Neuron (in vitro differentiated cells): Measurements from ENCODE around the gene C19orf81.

Experiments
- H2AFZ ChIP-seq: one replicate; pipeline ENCODE4 v1.6.1; 2013; ENCODE audit warnings: low read depth, mild to moderate bottlenecking, inconsistent platforms, low read length, moderate library complexity
- H3K27me3 ChIP-seq: one replicate; pipeline ENCODE4 v1.6.1; 2013; ENCODE audit warnings: low read length; ENCODE audit not compliant: insufficient read depth
- H3K36me3 ChIP-seq: one replicate; pipeline ENCODE4 v1.6.1; 2013; ENCODE audit warnings: low read length; ENCODE audit not compliant: insufficient read depth
- H3K4me1 ChIP-seq: one replicate; pipeline ENCODE4 v1.6.1; 2013; ENCODE audit warnings: low read length; ENCODE audit not compliant: insufficient read depth
- H3K4me3 ChIP-seq: 2 replicates; pipeline ENCODE4 v1.5.1; 2013; ENCODE audit warnings: mild to moderate bottlenecking, low read length, moderate library complexity
- H3K9me3 ChIP-seq: one replicate; pipeline ENCODE4 v1.6.1; 2013; ENCODE audit warnings: low read length

Gene C19orf81

GRCh38 chr19:50667759-50668231 lies 18.6 kb downstream of the C19orf81 start:
- no peaks in the 10 kb centered on the region for H3K4me1 ChIP-seq
- no peak overlapping the region for H3K4me3 ChIP-seq
- peaks cover 2% of the 10 kb centered on the region for H3K9me3 ChIP-seq
- no peaks in the 10 kb centered on the region for H3K36me3 ChIP-seq
- no peaks in the 10 kb centered on the region for H3K27me3 ChIP-seq
- no peak overlapping the region for H2AFZ ChIP-seq

- Histone ChIP-seq H3K36me3 (no peaks in the 10 kb centered on the region), H3K4me3 (no peak overlapping the region), H2AFZ (no peak overlapping the region), H3K4me1 (no peaks in the 10 kb centered on the region), H3K27me3 (no peaks in the 10 kb centered on the region), H3K9me3 (peaks cover 2% of the 10 kb centered on the region)
Measured at GRCh38 chr19:50668416-50668815, 19.2 kb downstream of the C19orf81 start.

- Histone ChIP-seq H2AFZ (no peak overlapping the region), H3K27me3 (no peaks in the 10 kb centered on the region), H3K4me3 (no peak overlapping the region), H3K36me3 (no peaks in the 10 kb centered on the region), H3K4me1 (no peaks in the 10 kb centered on the region), H3K9me3 (peaks cover 2% of the 10 kb centered on the region)
Measured at GRCh38 chr19:50668879-50669278, 19.6 kb downstream of the C19orf81 start.

- Histone ChIP-seq H2AFZ (no peak overlapping the region), H3K4me3 (no peak overlapping the region), H3K4me1 (no peaks in the 10 kb centered on the region), H3K36me3 (no peaks in the 10 kb centered on the region), H3K27me3 (no peaks in the 10 kb centered on the region), H3K9me3 (no peaks in the 10 kb centered on the region)
Measured at GRCh38 chr19:50669302-50670101, 20.3 kb downstream of the C19orf81 start.

- H3K4me1 ChIP-seq, result no peaks in the 10 kb centered on the region
- H3K4me3 ChIP-seq, result no peak overlapping the region
- H3K36me3 ChIP-seq, result no peaks in the 10 kb centered on the region
- no peaks in the 10 kb centered on the region for H3K27me3 ChIP-seq
- H2AFZ ChIP-seq, result no peak overlapping the region
- no peaks in the 10 kb centered on the region for H3K9me3 ChIP-seq
Measured at GRCh38 chr19:50670102-50670380, 20.8 kb downstream of the C19orf81 start.

- Histone ChIP-seq H2AFZ (no peak overlapping the region), H3K36me3 (no peaks in the 10 kb centered on the region), H3K4me3 (no peak overlapping the region), H3K4me1 (no peaks in the 10 kb centered on the region), H3K27me3 (no peaks in the 10 kb centered on the region), H3K9me3 (no peaks in the 10 kb centered on the region)
Measured at GRCh38 chr19:50673118-50673517, 23.9 kb downstream of the C19orf81 start.

- H3K4me1 ChIP-seq, result no peaks in the 10 kb centered on the region
- H3K9me3 ChIP-seq, result no peaks in the 10 kb centered on the region
- no peaks in the 10 kb centered on the region for H3K36me3 ChIP-seq
- H3K27me3 ChIP-seq, result no peaks in the 10 kb centered on the region
- H3K4me3 ChIP-seq, result no peak overlapping the region
- no peak overlapping the region for H2AFZ ChIP-seq
Measured at GRCh38 chr19:50676625-50677197, 27.5 kb downstream of the C19orf81 start.

GRCh38 chr19:50677636-50678035 lies 28.4 kb downstream of the C19orf81 start:
- Histone ChIP-seq H3K4me3 (no peak overlapping the region), H2AFZ (no peak overlapping the region), H3K4me1 (no peaks in the 10 kb centered on the region), H3K9me3 (no peaks in the 10 kb centered on the region), H3K36me3 (no peaks in the 10 kb centered on the region), H3K27me3 (no peaks in the 10 kb centered on the region)

GRCh38 chr19:50678323-50678722 lies 29.1 kb downstream of the C19orf81 start:
- H3K36me3 ChIP-seq, result no peaks in the 10 kb centered on the region
- no peaks in the 10 kb centered on the region for H3K27me3 ChIP-seq
- H3K4me1 ChIP-seq, result no peaks in the 10 kb centered on the region
- H3K9me3 ChIP-seq, result no peaks in the 10 kb centered on the region
- H3K4me3 ChIP-seq, result no peak overlapping the region
- no peak overlapping the region for H2AFZ ChIP-seq

GRCh38 chr19:50679177-50680125 lies 30.2 kb downstream of the C19orf81 start:
- no peaks in the 10 kb centered on the region for H3K36me3 ChIP-seq
- H3K4me3 ChIP-seq, result no peak overlapping the region
- no peak overlapping the region for H2AFZ ChIP-seq
- H3K27me3 ChIP-seq, result no peaks in the 10 kb centered on the region
- H3K4me1 ChIP-seq, result no peaks in the 10 kb centered on the region
- H3K9me3 ChIP-seq, result no peaks in the 10 kb centered on the region

- H3K9me3 ChIP-seq, result no peaks in the 10 kb centered on the region
- no peak overlapping the region for H3K4me3 ChIP-seq
- H3K36me3 ChIP-seq, result no peaks in the 10 kb centered on the region
- H2AFZ ChIP-seq, result no peak overlapping the region
- no peaks in the 10 kb centered on the region for H3K4me1 ChIP-seq
- no peaks in the 10 kb centered on the region for H3K27me3 ChIP-seq
Measured at GRCh38 chr19:50686310-50687032, 37.2 kb downstream of the C19orf81 start.

- Histone ChIP-seq H3K27me3 (no peaks in the 10 kb centered on the region), H3K9me3 (no peaks in the 10 kb centered on the region), H2AFZ (no peak overlapping the region), H3K36me3 (no peaks in the 10 kb centered on the region), H3K4me1 (peaks cover 14% of the 10 kb centered on the region), H3K4me3 (no peak overlapping the region)
Measured at GRCh38 chr19:50688766-50689165, 39.5 kb downstream of the C19orf81 start.
